GM21619 (cell line): ENCODE measurements around the gene FADS6.

Source experiments
- ATAC-seq: cut with Tn5 transposase; IDR thresholded peaks from one replicate; pipeline ENCODE4 v1.9.1; 2021; ENCODE audit not compliant: unreplicated experiment

Gene FADS6

GRCh38 chr17:74892013-74892841 is 1.2 kb downstream of the FADS6 start:
- no peak for ATAC-seq

GRCh38 chr17:74890554-74890953 is 2.9 kb downstream of the FADS6 start:
- no peak for ATAC-seq

GRCh38 chr17:74888469-74888868 is 5.0 kb downstream of the FADS6 start:
- ATAC-seq, result no peak

DNA sequence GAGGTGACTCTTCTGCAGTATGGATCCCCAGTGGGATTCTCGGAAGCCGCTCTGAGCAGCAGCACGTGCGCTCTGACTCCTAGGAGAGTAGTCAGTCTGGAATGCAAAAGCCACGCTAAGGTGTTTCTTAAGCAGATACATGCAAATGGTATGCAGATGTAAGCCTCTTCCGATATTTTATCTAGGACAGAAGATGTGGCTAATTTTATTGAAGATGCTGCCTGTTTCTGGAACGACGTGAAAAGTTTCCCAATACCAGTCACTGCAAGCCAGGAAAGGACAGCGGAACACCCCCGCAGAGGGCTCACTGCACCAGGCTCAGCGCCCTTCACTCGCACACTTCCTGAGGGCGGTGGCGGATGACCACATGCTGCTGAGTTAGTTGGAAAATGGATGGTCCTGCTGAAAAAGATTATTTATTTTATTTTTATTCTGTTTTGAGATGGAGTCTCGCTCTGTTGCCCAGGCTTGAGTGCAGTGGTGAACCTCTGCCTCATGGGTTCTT is 10.1 kb downstream of the FADS6 start:
- no peak for ATAC-seq

GRCh38 chr17:74882517-74883240 is 10.8 kb downstream of the FADS6 start:
- ATAC-seq, result no peak

GRCh38 chr17:74881073-74881472 is 12.4 kb downstream of the FADS6 start:
- ATAC-seq, result no peak

DNA sequence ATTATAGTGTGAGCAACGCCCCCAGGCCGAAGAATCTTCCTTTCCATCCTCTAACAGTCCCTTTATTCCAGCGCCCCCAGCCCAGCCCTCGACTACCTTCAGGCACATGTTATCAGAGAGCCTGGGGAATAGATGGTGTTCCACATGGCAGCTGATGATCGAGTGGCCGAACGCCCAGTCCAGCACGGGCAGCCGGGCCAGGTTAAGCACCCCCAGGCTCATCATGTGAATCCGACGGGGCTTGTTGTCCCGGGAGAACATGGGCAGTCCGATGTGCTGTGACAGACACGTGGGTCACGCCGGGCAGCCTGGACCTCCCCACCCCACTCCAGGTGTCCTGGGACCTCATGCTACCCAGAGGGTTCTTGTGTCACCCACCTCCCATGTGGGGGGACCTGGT is 14.1 kb downstream of the FADS6 start:
- ATAC-seq, result no peak

GRCh38 chr17:74878658-74879057 is 14.8 kb downstream of the FADS6 start:
- no peak for ATAC-seq

GRCh38 chr17:74877592-74878548 is 15.6 kb downstream of the FADS6 start:
- ATAC-seq, result no peak

GRCh38 chr17:74875977-74876593 is 17.3 kb downstream of the FADS6 start:
- ATAC-seq, result no peak

DNA sequence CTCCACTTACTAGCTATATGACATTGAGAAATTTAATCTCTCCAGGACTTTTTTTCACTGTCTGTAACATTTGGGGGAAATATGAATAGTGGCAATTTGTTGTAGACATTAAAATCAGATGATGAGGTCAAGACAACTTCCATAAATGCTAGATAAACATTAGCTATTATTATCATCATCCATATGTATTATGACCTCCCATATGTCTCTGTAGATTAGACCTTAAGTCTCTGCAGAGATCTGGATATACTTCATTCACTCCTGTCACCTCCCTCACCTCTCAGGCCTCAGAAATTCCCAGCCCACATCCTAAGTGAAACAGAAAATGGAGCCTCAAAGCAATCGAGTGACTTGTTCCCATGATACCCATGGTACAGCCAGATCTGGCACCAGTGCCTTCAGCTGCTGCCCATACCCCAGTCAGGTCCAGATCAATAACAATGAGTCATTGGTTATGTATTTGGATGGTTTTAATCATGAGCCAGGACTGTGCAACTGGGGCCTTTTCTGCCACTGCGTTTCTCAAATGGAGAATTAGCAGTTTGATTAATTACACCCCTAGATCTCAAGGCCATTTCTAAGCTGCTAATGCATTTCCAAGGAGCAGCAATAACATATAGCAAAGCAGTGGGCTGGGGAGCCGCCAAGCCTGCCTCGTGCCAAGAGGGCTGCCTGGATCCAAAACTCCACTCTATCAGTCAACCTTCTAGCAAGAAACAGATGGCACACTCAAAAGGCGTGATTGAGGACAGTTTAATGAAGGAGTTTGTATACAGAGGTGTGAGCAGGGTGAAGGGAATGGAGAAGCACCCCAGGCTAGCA is 18.1 kb downstream of the FADS6 start:
- ATAC-seq, result no peak

DNA sequence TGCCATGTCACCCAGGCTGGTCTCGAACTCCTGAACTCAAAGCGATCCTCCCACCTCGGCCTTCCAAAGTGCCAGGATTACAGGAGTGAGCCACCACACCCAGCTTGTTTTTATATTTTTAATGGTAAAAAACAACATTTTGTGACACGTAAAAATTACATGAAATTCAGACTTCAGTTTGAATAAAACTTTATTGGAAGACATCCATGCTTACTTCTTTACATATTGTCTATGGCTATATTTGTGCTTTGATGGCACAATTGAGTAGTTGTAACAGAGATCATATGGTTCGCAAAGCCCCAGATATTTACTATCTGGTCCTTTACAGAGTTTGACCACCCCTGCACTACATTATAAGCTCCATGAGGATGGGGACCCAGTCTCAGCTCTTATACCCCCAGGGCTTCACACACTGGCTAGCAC is 18.8 kb downstream of the FADS6 start:
- ATAC-seq, result no peak

DNA sequence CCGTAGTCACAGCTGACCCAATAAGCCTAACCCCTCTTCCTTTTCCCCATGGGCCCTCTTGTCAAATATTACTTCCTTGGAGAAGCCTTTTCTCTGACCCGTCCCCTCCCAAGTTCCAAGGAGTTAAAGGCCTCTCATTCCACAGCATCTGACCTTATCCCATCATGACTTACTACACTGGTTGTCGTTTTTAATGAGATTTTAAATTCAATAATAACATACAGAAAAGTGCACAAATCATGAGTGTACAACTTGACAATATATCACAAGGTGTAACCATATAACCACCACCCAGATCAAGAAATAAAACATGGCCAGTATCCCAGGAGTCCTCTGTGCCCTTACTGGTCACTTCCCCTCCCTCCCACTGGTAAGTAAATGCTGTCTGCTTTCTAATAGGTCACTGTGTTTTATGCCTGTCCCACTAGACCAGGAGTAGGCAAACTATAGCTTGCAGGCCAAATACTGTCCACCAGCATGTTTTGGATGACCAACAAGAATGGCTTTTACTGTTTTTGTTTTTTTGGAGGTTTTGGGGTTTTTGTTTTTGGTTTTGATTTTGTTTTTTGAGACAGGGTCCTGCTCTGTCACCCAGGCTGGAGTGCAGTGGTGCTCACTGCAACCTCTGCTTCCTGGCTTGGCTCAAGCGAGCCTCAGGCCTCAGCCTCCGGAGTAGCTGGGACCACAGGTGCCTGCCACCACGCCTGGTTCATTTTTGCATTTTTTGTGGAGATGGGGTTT is 19.4 kb downstream of the FADS6 start:
- no peak for ATAC-seq

- ATAC-seq, result peak; percentile 89
Observed at GRCh38 chr17:74873037-74873873, 20.2 kb downstream of the FADS6 start.

DNA sequence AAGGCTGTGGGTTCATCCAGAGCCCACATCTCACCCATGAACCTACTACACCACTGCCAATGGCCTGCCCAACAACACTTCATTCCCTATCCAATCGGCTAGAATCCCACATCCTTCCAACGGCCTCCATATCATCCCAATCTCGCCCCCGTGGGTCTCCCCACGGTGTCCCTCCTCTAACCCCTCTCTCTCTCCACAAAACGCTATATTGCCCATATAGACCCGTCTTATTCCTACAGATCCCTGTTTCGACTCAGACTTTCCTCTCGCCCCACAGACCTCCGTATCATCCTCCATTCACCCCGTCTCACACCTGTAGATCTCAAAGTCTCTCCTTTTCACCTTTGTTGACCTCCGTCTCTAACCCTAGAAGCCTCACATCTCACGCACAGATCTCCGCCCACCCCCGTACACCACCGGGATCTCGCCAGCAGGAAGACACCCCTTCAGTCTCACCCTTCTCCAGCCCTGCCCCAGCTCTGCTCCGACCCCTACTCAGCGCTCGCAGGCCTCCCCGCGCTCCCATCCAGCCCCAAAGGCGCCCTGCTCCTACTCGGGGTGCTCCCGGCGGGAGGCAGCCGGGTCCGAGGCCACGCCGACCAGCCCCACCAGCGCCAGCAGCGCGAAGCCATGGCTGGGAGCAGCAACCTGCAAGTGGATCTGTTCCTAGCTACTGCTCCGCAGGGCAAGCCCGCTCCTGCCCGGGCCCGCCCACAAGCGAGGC is 21.0 kb downstream of the FADS6 start, which contains the start of gene FDXR:
Gene FDXR, minus strand, starts transcription at position 682 of the 724 bp plus-strand sequence. Its CDS starts 50 bp downstream, at position 632.
- ATAC-seq, result peak; percentile 49

DNA sequence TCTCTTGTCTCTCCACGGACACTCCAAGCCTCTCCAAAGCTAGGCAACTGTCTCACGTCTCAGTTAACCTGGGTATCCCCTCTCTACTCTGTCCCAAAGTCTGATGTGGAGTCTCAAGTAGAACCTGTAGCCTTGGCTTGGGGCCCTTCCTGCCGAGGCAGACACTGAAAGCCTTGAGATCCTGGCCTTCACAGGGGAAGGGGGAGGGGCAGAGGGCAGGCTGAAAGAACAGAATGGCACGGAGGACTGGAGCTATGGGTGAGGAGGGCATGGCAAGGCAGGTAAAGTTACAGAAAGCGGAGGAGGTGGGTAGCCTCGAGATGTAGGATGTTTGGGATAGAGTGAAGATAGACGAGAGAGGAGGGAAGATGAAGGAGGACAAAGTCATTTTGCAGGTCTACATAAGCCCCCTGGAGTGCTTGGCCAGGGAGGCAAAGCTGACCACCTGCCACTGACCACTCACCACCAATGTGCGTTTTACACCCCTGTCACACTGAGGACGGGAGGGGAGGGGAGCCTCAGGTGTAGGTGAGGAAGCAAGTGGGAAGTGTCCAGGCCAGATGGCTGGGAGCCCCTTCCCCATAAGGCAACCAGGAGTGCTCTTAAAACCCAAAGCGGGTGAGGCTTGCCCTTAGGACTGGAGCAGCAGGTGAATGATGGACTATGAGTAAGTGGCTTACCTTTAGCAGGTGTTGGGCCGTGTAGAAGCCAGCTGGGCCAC is 21.9 kb downstream of the FADS6 start:
- ATAC-seq, result no peak

- no peak for ATAC-seq
Observed at GRCh38 chr17:74870512-74870911, 22.9 kb downstream of the FADS6 start.
